ENCODE measurements around the gene ABCC9.

- no peak for TF ChIP-seq CTCF (conservative IDR thresholded peaks at IDR 0.05 in 1 of 2, IDR thresholded peaks at IDR 0.05 in 1 of 2; ENCODE audit: extremely low read depth in 1 of 2, insufficient read depth in 1 of 2, low read depth in 1 of 2, low read length in 2 of 2)
- no peak for TF ChIP-seq EZH2 (IDR thresholded peaks at IDR 0.05; ENCODE audit: borderline replicate concordance, low read length)
Measured at GRCh38 chr12:21891751-21892217, 49.4 kb downstream of the ABCC9 start.

All from mammary epithelial cell (primary cell).